HepG2 (cell line): ENCODE results near the gene RTEL1. TPM values are rescaled to one million over a fixed set of nuclear protein-coding genes. Genes with fewer than 3 reads are reported as not detected.

ENCODE experiments used
- ARHGAP35 ChIP-seq: sonication (generic); formaldehyde crosslinking; IDR thresholded peaks from 2 replicates; pipeline ENCODE4 v1.9.0; 2022; ENCODE audit warnings: mild to moderate bottlenecking, inconsistent platforms, moderate library complexity, missing genetic modification reagents, borderline replicate concordance
- ATF7-NPFF ChIP-seq: sonication (generic); formaldehyde crosslinking; IDR thresholded peaks from 2 replicates; pipeline ENCODE4 v1.8.1; 2023; ENCODE audit warnings: mild to moderate bottlenecking, low read depth, missing genetic modification reagents, moderate library complexity
- CEBPG ChIP-seq: IDR thresholded peaks from 2 replicates; pipeline ENCODE4 v1.6.1; 2016
- CENPX ChIP-seq: sonication (generic); formaldehyde crosslinking; IDR thresholded peaks from 2 replicates; pipeline ENCODE4 v1.9.0; 2021; ENCODE audit warnings: mild to moderate bottlenecking, missing genetic modification reagents, moderate library complexity
- HNRNPK ChIP-seq: fragments of 200-400 bp; formaldehyde crosslinking; IDR thresholded peaks from 2 replicates; pipeline ENCODE4 v1.6.1; 2018; ENCODE audit warnings: low read length, low read depth, moderate library complexity, mild to moderate bottlenecking; ENCODE audit not compliant: poor library complexity, severe bottlenecking
- HNRNPL ChIP-seq: fragments of 200-400 bp; formaldehyde crosslinking; IDR thresholded peaks from 2 replicates; pipeline ENCODE4 v1.6.1; 2017; ENCODE audit warnings: mild to moderate bottlenecking, low read depth, low read length
- MTA1 ChIP-seq: sonication (generic); formaldehyde crosslinking; IDR thresholded peaks from 2 replicates; pipeline ENCODE4 v1.4.0; 2020; ENCODE audit warnings: missing genetic modification reagents, mild to moderate bottlenecking, borderline replicate concordance
- MTF2 ChIP-seq: sonication (generic); formaldehyde crosslinking; IDR thresholded peaks from 2 replicates; pipeline ENCODE4 v1.5.0; 2020; ENCODE audit warnings: missing genetic modification reagents, borderline replicate concordance
- NCOA2 ChIP-seq: sonication (generic); formaldehyde crosslinking; IDR thresholded peaks from 2 replicates; pipeline ENCODE4 v1.8.0; 2022; ENCODE audit warnings: inconsistent platforms
- SOX6 ChIP-seq, 2 experiments: fragments of 450-650 bp in 1 of 2; sonication (generic) in 1 of 2; formaldehyde crosslinking in 1 of 2; IDR thresholded peaks; 2 replicates each; pipeline versions ENCODE4 v1.4.0 to v1.6.1; 2017 to 2020; ENCODE audit warnings: antibody characterized with exemption in 1 of 2, mild to moderate bottlenecking in 1 of 2, missing genetic modification reagents in 1 of 2
- SP140L ChIP-seq: sonication (generic); formaldehyde crosslinking; IDR thresholded peaks from 2 replicates; pipeline ENCODE4 v1.4.0; 2020; ENCODE audit warnings: missing genetic modification reagents, borderline replicate concordance
- SRSF1 ChIP-seq: fragments of 200-400 bp; formaldehyde crosslinking; optimal IDR thresholded peaks from 2 replicates; pipeline ENCODE3; 2017; ENCODE audit warnings: mild to moderate bottlenecking, low read depth, low read length, moderate library complexity
- ZEB1 ChIP-seq: IDR thresholded peaks from 2 replicates; pipeline ENCODE4 v1.6.1; 2012; ENCODE audit warnings: mild to moderate bottlenecking, low read depth, inconsistent platforms; ENCODE audit not compliant: insufficient replicate concordance
- ZKSCAN5 ChIP-seq: sonication (generic); formaldehyde crosslinking; IDR thresholded peaks from 2 replicates; pipeline ENCODE4 v1.5.1; 2020; ENCODE audit warnings: mild to moderate bottlenecking, missing genetic modification reagents
- ZMYM4 ChIP-seq: sonication (generic); formaldehyde crosslinking; IDR thresholded peaks from 2 replicates; pipeline ENCODE4 v1.8.1; 2023; ENCODE audit warnings: mild to moderate bottlenecking, missing genetic modification reagents
- ZNF354B ChIP-seq: sonication (generic); formaldehyde crosslinking; IDR thresholded peaks from 2 replicates; pipeline ENCODE4 v1.8.0; 2022; ENCODE audit warnings: mild to moderate bottlenecking, missing genetic modification reagents
- ZNF546 ChIP-seq: sonication (generic); formaldehyde crosslinking; conservative IDR thresholded peaks from 2 replicates; pipeline ENCODE4 v1.8.1; 2023; ENCODE audit warnings: mild to moderate bottlenecking, missing genetic modification reagents
- ZNF550 ChIP-seq: sonication (generic); formaldehyde crosslinking; IDR thresholded peaks from 2 replicates; pipeline ENCODE4 v1.4.0; 2020; ENCODE audit warnings: mild to moderate bottlenecking, missing genetic modification reagents, borderline replicate concordance
- ZNF629 ChIP-seq: sonication (generic); formaldehyde crosslinking; conservative IDR thresholded peaks from 2 replicates; pipeline ENCODE4 v1.5.0; 2020; ENCODE audit warnings: missing genetic modification reagents
- ZNF678 ChIP-seq: sonication (generic); formaldehyde crosslinking; IDR thresholded peaks from 2 replicates; pipeline ENCODE4 v1.4.0; 2020; ENCODE audit warnings: mild to moderate bottlenecking, missing genetic modification reagents
- ZNF781 ChIP-seq: sonication (generic); formaldehyde crosslinking; IDR thresholded peaks from 2 replicates; pipeline ENCODE4 v1.5.1; 2020; ENCODE audit warnings: borderline replicate concordance, mild to moderate bottlenecking, missing genetic modification reagents; ENCODE audit errors: not compliant biosample characterization
- polyA plus RNA-seq, 8 experiments: library from polyadenylated mRNA; depleted of rRNA in 3 of 8; stranded (reverse) in 7 of 8; unstranded in 1 of 8; fragments of >200 nt; fragmentation: Illumina TruSeq in 4 of 8; extraction: Trizol in 4 of 8; gene quantifications; 2 replicates each; pipeline versions ENCODE4 v1.2.1 to v1.2.3, GENCODE V29; 2011 to 2016; ENCODE audit warnings: low read depth in 4 of 8, missing spikeins in 1 of 8, mixed read lengths in 1 of 8; ENCODE audit not compliant: insufficient read depth in 1 of 8
- total RNA-seq, 5 experiments: library from RNA; depleted of rRNA; stranded (reverse); fragments of >200 nt; fragmentation: Illumina TruSeq; extraction: Trizol; gene quantifications; 2 replicates each; pipeline ENCODE4 v1.2.3, GENCODE V29; 2016; ENCODE audit warnings: low read depth in 1 of 5

RTEL1 gene
- total and polyA plus RNA-seq, 2 of the 13 experiments (the other 11 are each of a cell fraction or from before 2014, with no cell fraction given): 21.8 to 36.4 TPM

DNA sequence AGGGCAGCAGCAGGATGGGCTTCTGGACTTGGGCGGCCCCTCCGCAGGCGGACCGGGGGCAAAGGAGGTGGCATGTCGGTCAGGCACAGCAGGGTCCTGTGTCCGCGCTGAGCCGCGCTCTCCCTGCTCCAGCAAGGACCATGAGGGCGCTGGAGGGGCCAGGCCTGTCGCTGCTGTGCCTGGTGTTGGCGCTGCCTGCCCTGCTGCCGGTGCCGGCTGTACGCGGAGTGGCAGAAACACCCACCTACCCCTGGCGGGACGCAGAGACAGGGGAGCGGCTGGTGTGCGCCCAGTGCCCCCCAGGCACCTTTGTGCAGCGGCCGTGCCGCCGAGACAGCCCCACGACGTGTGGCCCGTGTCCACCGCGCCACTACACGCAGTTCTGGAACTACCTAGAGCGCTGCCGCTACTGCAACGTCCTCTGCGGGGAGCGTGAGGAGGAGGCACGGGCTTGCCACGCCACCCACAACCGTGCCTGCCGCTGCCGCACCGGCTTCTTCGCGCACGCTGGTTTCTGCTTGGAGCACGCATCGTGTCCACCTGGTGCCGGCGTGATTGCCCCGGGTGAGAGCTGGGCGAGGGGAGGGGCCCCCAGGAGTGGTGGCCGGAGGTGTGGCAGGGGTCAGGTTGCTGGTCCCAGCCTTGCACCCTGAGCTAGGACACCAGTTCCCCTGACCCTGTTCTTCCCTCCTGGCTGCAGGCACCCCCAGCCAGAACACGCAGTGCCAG, 38.7 kb downstream of the RTEL1 start, which contains the start of gene TNFRSF6B (continued):
- TF ChIP-seq SOX6 (IDR thresholded peaks at IDR 0.05) (no peak), SOX6 (CRISPR knock-in tag; IDR thresholded peaks at IDR 0.05) (peak; percentile 57), ZMYM4 (CRISPR knock-in tag) (0 out of 2 replicates have a peak, but pooled peaks have one; percentile 37), NCOA2 (CRISPR knock-in tag) (peak; percentile 33; the same call in 1 of the 2 replicates), ZKSCAN5 (CRISPR knock-in tag) (peak; percentile 63; the same call in 1 of the 2 replicates), MTA1 (CRISPR knock-in tag) (no peak), ZEB1 (no peak), ZNF546 (CRISPR knock-in tag) (0 out of 2 replicates have a peak, but pooled peaks have one; percentile 6), ZNF550 (CRISPR knock-in tag) (0 out of 2 replicates have a peak, but pooled peaks have one; percentile 65), SRSF1 (peak; percentile 71), MTF2 (CRISPR knock-in tag) (peak; percentile 66; the same call in 1 of the 2 replicates), CENPX (no peak), HNRNPK (peak; percentile 88), HNRNPL (no peak), ATF7-NPFF (CRISPR knock-in tag) (peak; percentile 55; the same call in 1 of the 2 replicates), ZNF781 (CRISPR knock-in tag) (peak; percentile 54), ZNF629 (CRISPR knock-in tag) (peak; percentile 23; the same call in 1 of the 2 replicates), ZNF354B (CRISPR knock-in tag) (no peak), SP140L (CRISPR knock-in tag) (no peak), ARHGAP35 (CRISPR knock-in tag) (0 out of 2 replicates have a peak, but pooled peaks have one; percentile 53), ZNF678 (CRISPR knock-in tag) (0 out of 2 replicates have a peak, but pooled peaks have one; percentile 11), CEBPG (CRISPR knock-in tag) (peak; percentile 5; the same call in 1 of the 2 replicates)
